ENCODE measurements around the gene SLC2A11.
"Not testable (repeated sequence)": the region's sequence is repeated elsewhere in the genome, so short reads cannot be mapped to it uniquely, and the experiment has no call there.

The SLC2A11 gene

GRCh38 chr22:23862103-23862502 lies 4.4 kb downstream of the SLC2A11 start:
- no peak overlapping the region for H2AFZ ChIP-seq (ENCODE audit: low read depth, low read length, severe bottlenecking)
- no peaks in the 10 kb centered on the region for H3K9me2 ChIP-seq (replicated peaks; ENCODE audit: insufficient read depth, low read length)
- no peaks in the 10 kb centered on the region for H3K9me3 ChIP-seq (ENCODE audit: insufficient read depth, low read length)
- H3K4me3 ChIP-seq (ENCODE audit: insufficient read depth, low read length, poor library complexity, severe bottlenecking), result no peak overlapping the region
- TF ChIP-seq, protein P1, sequence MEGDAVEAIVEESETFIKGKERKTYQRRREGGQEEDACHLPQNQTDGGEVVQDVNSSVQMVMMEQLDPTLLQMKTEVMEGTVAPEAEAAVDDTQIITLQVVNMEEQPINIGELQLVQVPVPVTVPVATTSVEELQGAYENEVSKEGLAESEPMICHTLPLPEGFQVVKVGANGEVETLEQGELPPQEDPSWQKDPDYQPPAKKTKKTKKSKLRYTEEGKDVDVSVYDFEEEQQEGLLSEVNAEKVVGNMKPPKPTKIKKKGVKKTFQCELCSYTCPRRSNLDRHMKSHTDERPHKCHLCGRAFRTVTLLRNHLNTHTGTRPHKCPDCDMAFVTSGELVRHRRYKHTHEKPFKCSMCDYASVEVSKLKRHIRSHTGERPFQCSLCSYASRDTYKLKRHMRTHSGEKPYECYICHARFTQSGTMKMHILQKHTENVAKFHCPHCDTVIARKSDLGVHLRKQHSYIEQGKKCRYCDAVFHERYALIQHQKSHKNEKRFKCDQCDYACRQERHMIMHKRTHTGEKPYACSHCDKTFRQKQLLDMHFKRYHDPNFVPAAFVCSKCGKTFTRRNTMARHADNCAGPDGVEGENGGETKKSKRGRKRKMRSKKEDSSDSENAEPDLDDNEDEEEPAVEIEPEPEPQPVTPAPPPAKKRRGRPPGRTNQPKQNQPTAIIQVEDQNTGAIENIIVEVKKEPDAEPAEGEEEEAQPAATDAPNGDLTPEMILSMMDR (IDR thresholded peaks at IDR 0.05; ENCODE audit: insufficient read depth, low read length, poor library complexity, severe bottlenecking), result peak; percentile 75
- TF ChIP-seq EZH2phosphoT487 (conservative IDR thresholded peaks at IDR 0.05; ENCODE audit: low read length), result no peak
- H3K79me2 ChIP-seq (ENCODE audit: insufficient read depth, low read length), result no peaks in the 10 kb centered on the region
- H3F3A ChIP-seq (ENCODE audit: insufficient read depth), result peaks cover 12% of the 10 kb centered on the region
- no peak overlapping the region for H3K27ac ChIP-seq (ENCODE audit: low read depth, low read length)
- H4K20me1 ChIP-seq (ENCODE audit: low read depth, low read length), result no peaks in the 10 kb centered on the region
- H3K9ac ChIP-seq (ENCODE audit: low read length), result no peak overlapping the region
- H3K36me3 ChIP-seq (ENCODE audit: low read length), result no peaks in the 10 kb centered on the region
- H3K4me2 ChIP-seq (ENCODE audit: low read depth, low read length, poor library complexity, severe bottlenecking), result no peak overlapping the region
- no peaks in the 10 kb centered on the region for H3K27me3 ChIP-seq (ENCODE audit: low read length)

- not testable (repeated sequence) for H3K27me3 ChIP-seq (ENCODE audit: low read length); H4K20me1 ChIP-seq (ENCODE audit: low read depth, low read length); H3K9me3 ChIP-seq (ENCODE audit: insufficient read depth, low read length); H2AFZ ChIP-seq (ENCODE audit: low read depth, low read length, severe bottlenecking); H3K36me3 ChIP-seq (ENCODE audit: low read length); H3K9me2 ChIP-seq (replicated peaks; ENCODE audit: insufficient read depth, low read length); H3K79me2 ChIP-seq (ENCODE audit: insufficient read depth, low read length); H3K4me3 ChIP-seq (ENCODE audit: insufficient read depth, low read length, poor library complexity, severe bottlenecking); H3K4me2 ChIP-seq (ENCODE audit: low read depth, low read length, poor library complexity, severe bottlenecking); H3F3A ChIP-seq (ENCODE audit: insufficient read depth); H3K27ac ChIP-seq (ENCODE audit: low read depth, low read length); H3K9ac ChIP-seq (ENCODE audit: low read length)
Observed at GRCh38 chr22:23864499-23865154, 7.0 kb downstream of the SLC2A11 start.

GRCh38 chr22:23868580-23868979 lies 10.9 kb downstream of the SLC2A11 start:
- H3F3A ChIP-seq (ENCODE audit: insufficient read depth), result no peaks in the 10 kb centered on the region
- no peak for TF ChIP-seq EZH2phosphoT487 (conservative IDR thresholded peaks at IDR 0.05; ENCODE audit: low read length)
- TF ChIP-seq, protein P1 (IDR thresholded peaks at IDR 0.05; ENCODE audit: insufficient read depth, low read length, poor library complexity, severe bottlenecking), result no peak
- no peaks in the 10 kb centered on the region for H3K9me2 ChIP-seq (replicated peaks; ENCODE audit: insufficient read depth, low read length)

GRCh38 chr22:23874871-23875270 lies 17.2 kb downstream of the SLC2A11 start:
- Histone ChIP-seq H3K9ac (ENCODE audit: low read length) (no peak overlapping the region), H3K27ac (ENCODE audit: low read depth, low read length) (no peak overlapping the region), H2AFZ (ENCODE audit: low read depth, low read length, severe bottlenecking) (no peak overlapping the region), H3F3A (ENCODE audit: insufficient read depth) (no peaks in the 10 kb centered on the region), H3K4me2 (ENCODE audit: low read depth, low read length, poor library complexity, severe bottlenecking) (no peak overlapping the region), H3K9me2 (replicated peaks; ENCODE audit: insufficient read depth, low read length) (no peaks in the 10 kb centered on the region), H4K20me1 (ENCODE audit: low read depth, low read length) (no peaks in the 10 kb centered on the region), H3K4me3 (ENCODE audit: insufficient read depth, low read length, poor library complexity, severe bottlenecking) (no peak overlapping the region), H3K36me3 (ENCODE audit: low read length) (no peaks in the 10 kb centered on the region), H3K27me3 (ENCODE audit: low read length) (no peaks in the 10 kb centered on the region), H3K9me3 (ENCODE audit: insufficient read depth, low read length) (no peaks in the 10 kb centered on the region), H3K79me2 (ENCODE audit: insufficient read depth, low read length) (no peaks in the 10 kb centered on the region)
- TF ChIP-seq EZH2phosphoT487 (conservative IDR thresholded peaks at IDR 0.05; ENCODE audit: low read length), result no peak
- TF ChIP-seq, protein P1 (IDR thresholded peaks at IDR 0.05; ENCODE audit: insufficient read depth, low read length, poor library complexity, severe bottlenecking), result no peak

More at GRCh38 chr22:23868580-23868979, 10.9 kb downstream of the SLC2A11 start:
- Histone ChIP-seq H3K79me2 (ENCODE audit: insufficient read depth, low read length) (no peaks in the 10 kb centered on the region), H3K27me3 (ENCODE audit: low read length) (no peaks in the 10 kb centered on the region), H4K20me1 (ENCODE audit: low read depth, low read length) (no peaks in the 10 kb centered on the region), H3K27ac (ENCODE audit: low read depth, low read length) (no peak overlapping the region), H3K4me3 (ENCODE audit: insufficient read depth, low read length, poor library complexity, severe bottlenecking) (no peak overlapping the region), H3K36me3 (ENCODE audit: low read length) (no peaks in the 10 kb centered on the region), H3K4me2 (ENCODE audit: low read depth, low read length, poor library complexity, severe bottlenecking) (no peak overlapping the region), H3K9ac (ENCODE audit: low read length) (no peak overlapping the region), H3K9me3 (ENCODE audit: insufficient read depth, low read length) (no peaks in the 10 kb centered on the region), H2AFZ (ENCODE audit: low read depth, low read length, severe bottlenecking) (no peak overlapping the region)

Data from SU-DHL-6 (cell line).